ENCODE results near the gene HIF1A. TPM values are rescaled to one million over a fixed set of nuclear protein-coding genes. Genes with fewer than 3 reads are reported as not detected.

HIF1A gene
- total RNA-seq, 1 donor from 2014 or later, result 435 TPM

DNA sequence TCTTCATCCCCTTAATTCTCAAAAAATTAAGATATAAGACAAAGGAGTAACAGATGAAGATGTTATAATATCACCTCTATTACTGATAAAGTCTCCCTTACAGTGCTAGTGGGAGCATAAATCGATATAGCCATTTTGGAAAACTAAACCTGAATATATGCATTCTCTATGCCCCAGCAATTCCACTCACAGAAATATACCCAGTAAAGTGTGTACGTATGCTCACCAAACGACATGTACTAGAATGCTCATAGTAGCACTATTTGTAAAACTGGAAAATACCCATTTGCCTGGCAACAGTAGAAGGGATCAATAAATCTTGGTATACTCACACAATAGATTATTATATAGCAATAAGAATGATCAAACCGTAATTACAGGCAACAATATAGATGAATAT is 44.0 kb upstream of the HIF1A start:
- Histone ChIP-seq H3K79me2 (ENCODE audit: insufficient read depth, low read length) (no peaks in the 10 kb centered on the region), H3K27ac (ENCODE audit: low read depth, low read length) (no peak overlapping the region), H3K9ac (ENCODE audit: low read length) (no peak overlapping the region), H2AFZ (ENCODE audit: low read depth, low read length) (no peak overlapping the region), H3K4me1 (ENCODE audit: insufficient read depth, low read length) (peaks cover 3% of the 10 kb centered on the region), H4K20me1 (ENCODE audit: insufficient read depth, low read length) (no peaks in the 10 kb centered on the region), H3K27me3 (ENCODE audit: insufficient read depth, low read length) (no peaks in the 10 kb centered on the region), H3K4me3 (ENCODE audit: insufficient read depth, low read depth, low read length) (no peak overlapping the region), H3K36me3 (ENCODE audit: insufficient read depth, low read length) (no peaks in the 10 kb centered on the region), H3K9me3 (ENCODE audit: insufficient read depth, low read depth, low read length) (no peaks in the 10 kb centered on the region), H3K4me2 (ENCODE audit: low read length) (no peak overlapping the region)
- DNase-seq (ENCODE audit: low read depth), result no peak
- Mint-ChIP-seq H3K4me3 (ENCODE audit: unreplicated experiment) (no peak overlapping the region), H3K27me3 (ENCODE audit: low read depth, unreplicated experiment) (no peaks in the 10 kb centered on the region), H3K9me3 (ENCODE audit: unreplicated experiment) (peaks cover 2% of the 10 kb centered on the region), H3K36me3 (ENCODE audit: low read depth, unreplicated experiment) (peaks cover 1% of the 10 kb centered on the region), H3K27ac (ENCODE audit: unreplicated experiment) (no peak overlapping the region), H3K4me1 (ENCODE audit: low read depth, unreplicated experiment) (peaks cover 8% of the 10 kb centered on the region)
- TF ChIP-seq CTCF (IDR thresholded peaks at IDR 0.05; ENCODE audit: insufficient read depth, low read depth, low read length) (no peak), EZH2 (IDR thresholded peaks at IDR 0.05; ENCODE audit: insufficient read depth, low read length) (no peak)
- peak; percentile 20 for FAIRE-seq

GRCh38 chr14:61652526-61653262 is 42.6 kb upstream of the HIF1A start:
- no peak for DNase-seq (ENCODE audit: low read depth)
- no peak overlapping the region for H3K4me2 ChIP-seq (ENCODE audit: low read length)
- peaks cover 8% of the 10 kb centered on the region for H3K4me1 Mint-ChIP-seq (ENCODE audit: low read depth, unreplicated experiment)
- H3K27me3 ChIP-seq (ENCODE audit: insufficient read depth, low read length), result no peaks in the 10 kb centered on the region
- no peak for FAIRE-seq
- H3K9ac ChIP-seq (ENCODE audit: low read length), result no peak overlapping the region
- H3K4me3 ChIP-seq (ENCODE audit: insufficient read depth, low read depth, low read length), result no peak overlapping the region
- H3K27ac ChIP-seq (ENCODE audit: low read depth, low read length), result no peak overlapping the region
- H3K4me3 Mint-ChIP-seq (ENCODE audit: unreplicated experiment), result no peak overlapping the region
- H3K36me3 Mint-ChIP-seq (ENCODE audit: low read depth, unreplicated experiment), result peaks cover 1% of the 10 kb centered on the region
- TF ChIP-seq CTCF (IDR thresholded peaks at IDR 0.05; ENCODE audit: insufficient read depth, low read depth, low read length) (no peak), EZH2 (IDR thresholded peaks at IDR 0.05; ENCODE audit: insufficient read depth, low read length) (no peak)
- peaks cover 2% of the 10 kb centered on the region for H3K9me3 Mint-ChIP-seq (ENCODE audit: unreplicated experiment)
- no peaks in the 10 kb centered on the region for H4K20me1 ChIP-seq (ENCODE audit: insufficient read depth, low read length)
- H3K27me3 Mint-ChIP-seq (ENCODE audit: low read depth, unreplicated experiment), result no peaks in the 10 kb centered on the region
- H3K36me3 ChIP-seq (ENCODE audit: insufficient read depth, low read length), result no peaks in the 10 kb centered on the region
- no peak overlapping the region for H2AFZ ChIP-seq (ENCODE audit: low read depth, low read length)
- peaks cover 3% of the 10 kb centered on the region for H3K4me1 ChIP-seq (ENCODE audit: insufficient read depth, low read length)
- H3K79me2 ChIP-seq (ENCODE audit: insufficient read depth, low read length), result no peaks in the 10 kb centered on the region
- H3K9me3 ChIP-seq (ENCODE audit: insufficient read depth, low read depth, low read length), result no peaks in the 10 kb centered on the region
- H3K27ac Mint-ChIP-seq (ENCODE audit: unreplicated experiment), result no peak overlapping the region

DNA sequence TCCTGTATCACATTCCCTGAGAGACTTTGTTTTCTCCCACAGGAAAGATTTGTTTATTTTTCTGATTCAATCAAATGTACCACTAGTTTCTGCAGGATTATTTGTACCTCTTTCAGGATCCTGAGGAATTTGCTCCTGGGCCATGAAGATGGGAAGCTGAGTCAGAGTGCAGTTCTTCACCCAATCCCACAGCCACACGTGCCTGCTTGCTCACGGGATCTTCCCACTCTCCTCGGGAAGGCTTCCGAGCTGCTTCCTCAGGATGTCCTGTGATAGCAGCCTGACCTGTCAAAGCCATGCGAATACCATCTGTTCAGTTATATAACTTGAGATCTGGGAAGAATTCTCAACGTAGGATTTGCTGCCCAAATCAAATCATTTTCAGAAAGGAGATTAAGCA is 41.8 kb upstream of the HIF1A start:
- Histone ChIP-seq H3K27me3 (ENCODE audit: insufficient read depth, low read length) (no peaks in the 10 kb centered on the region), H3K27ac (ENCODE audit: low read depth, low read length) (no peak overlapping the region), H3K9me3 (ENCODE audit: insufficient read depth, low read depth, low read length) (no peaks in the 10 kb centered on the region), H3K4me2 (ENCODE audit: low read length) (peak overlapping the region; percentile 34), H3K79me2 (ENCODE audit: insufficient read depth, low read length) (no peaks in the 10 kb centered on the region), H3K4me3 (ENCODE audit: insufficient read depth, low read depth, low read length) (no peak overlapping the region), H2AFZ (ENCODE audit: low read depth, low read length) (no peak overlapping the region), H3K4me1 (ENCODE audit: insufficient read depth, low read length) (peaks cover 3% of the 10 kb centered on the region), H3K36me3 (ENCODE audit: insufficient read depth, low read length) (no peaks in the 10 kb centered on the region), H3K9ac (ENCODE audit: low read length) (no peak overlapping the region), H4K20me1 (ENCODE audit: insufficient read depth, low read length) (no peaks in the 10 kb centered on the region)
- Mint-ChIP-seq H3K36me3 (ENCODE audit: low read depth, unreplicated experiment) (peaks cover 1% of the 10 kb centered on the region), H3K9me3 (ENCODE audit: unreplicated experiment) (peaks cover 2% of the 10 kb centered on the region), H3K27ac (ENCODE audit: unreplicated experiment) (peak overlapping the region; percentile 30), H3K27me3 (ENCODE audit: low read depth, unreplicated experiment) (no peaks in the 10 kb centered on the region), H3K4me1 (ENCODE audit: low read depth, unreplicated experiment) (peaks cover 8% of the 10 kb centered on the region), H3K4me3 (ENCODE audit: unreplicated experiment) (no peak overlapping the region)
- FAIRE-seq, result peak; percentile 32
- DNase-seq (ENCODE audit: low read depth), result peak; percentile 62
- TF ChIP-seq CTCF (IDR thresholded peaks at IDR 0.05; ENCODE audit: insufficient read depth, low read depth, low read length) (no peak), EZH2 (IDR thresholded peaks at IDR 0.05; ENCODE audit: insufficient read depth, low read length) (no peak)
